Esophagus muscularis mucosa (tissue), 3 donors: ENCODE results near the gene CLINT1.

ENCODE experiments used
- POLR2AphosphoS5 ChIP-seq, 2 donors: sonication (generic); formaldehyde crosslinking; IDR thresholded peaks; one replicate each; pipeline ENCODE4 v1.6.1; 2017; ENCODE audit warnings: antibody characterized with exemption in 2 of 2
- TF ChIP-seq, protein P1 (sequence below), 3 experiments: fragments of 200-600 bp in 2 of 3; fragments of 450-650 bp in 1 of 3; sonication (generic) in 2 of 3; IDR thresholded peaks; one replicate each; pipeline ENCODE4 v1.5.1; 2017 to 2019; ENCODE audit warnings: antibody characterized with exemption in 3 of 3, mild to moderate bottlenecking in 2 of 3, moderate library complexity in 1 of 3

GRCh38 chr5:157758706-157759105 is 100.2 kb downstream of the CLINT1 start:
- no peak for TF ChIP-seq POLR2AphosphoS5 (IDR thresholded peaks at IDR 0.05)
- TF ChIP-seq, protein P1, sequence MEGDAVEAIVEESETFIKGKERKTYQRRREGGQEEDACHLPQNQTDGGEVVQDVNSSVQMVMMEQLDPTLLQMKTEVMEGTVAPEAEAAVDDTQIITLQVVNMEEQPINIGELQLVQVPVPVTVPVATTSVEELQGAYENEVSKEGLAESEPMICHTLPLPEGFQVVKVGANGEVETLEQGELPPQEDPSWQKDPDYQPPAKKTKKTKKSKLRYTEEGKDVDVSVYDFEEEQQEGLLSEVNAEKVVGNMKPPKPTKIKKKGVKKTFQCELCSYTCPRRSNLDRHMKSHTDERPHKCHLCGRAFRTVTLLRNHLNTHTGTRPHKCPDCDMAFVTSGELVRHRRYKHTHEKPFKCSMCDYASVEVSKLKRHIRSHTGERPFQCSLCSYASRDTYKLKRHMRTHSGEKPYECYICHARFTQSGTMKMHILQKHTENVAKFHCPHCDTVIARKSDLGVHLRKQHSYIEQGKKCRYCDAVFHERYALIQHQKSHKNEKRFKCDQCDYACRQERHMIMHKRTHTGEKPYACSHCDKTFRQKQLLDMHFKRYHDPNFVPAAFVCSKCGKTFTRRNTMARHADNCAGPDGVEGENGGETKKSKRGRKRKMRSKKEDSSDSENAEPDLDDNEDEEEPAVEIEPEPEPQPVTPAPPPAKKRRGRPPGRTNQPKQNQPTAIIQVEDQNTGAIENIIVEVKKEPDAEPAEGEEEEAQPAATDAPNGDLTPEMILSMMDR (IDR thresholded peaks at IDR 0.05), result no peak
